OCI-LY3 (cell line): ENCODE data around the gene CD200R1L.

Experiments used
- EZH2phosphoT487 ChIP-seq: fragments of 200-600 bp; shearing (Covaris generic); IDR thresholded peaks from 2 replicates; pipeline ENCODE4 v1.6.1; 2018; ENCODE audit warnings: antibody characterized with exemption, mixed run types, low read depth
- TF ChIP-seq, protein P1 (sequence below): fragments of 200-600, 300-600 bp; sonication (generic); IDR thresholded peaks from 2 replicates; pipeline ENCODE4 v1.5.1; 2014; ENCODE audit warnings: antibody characterized with exemption, low read length, low read depth

DNA sequence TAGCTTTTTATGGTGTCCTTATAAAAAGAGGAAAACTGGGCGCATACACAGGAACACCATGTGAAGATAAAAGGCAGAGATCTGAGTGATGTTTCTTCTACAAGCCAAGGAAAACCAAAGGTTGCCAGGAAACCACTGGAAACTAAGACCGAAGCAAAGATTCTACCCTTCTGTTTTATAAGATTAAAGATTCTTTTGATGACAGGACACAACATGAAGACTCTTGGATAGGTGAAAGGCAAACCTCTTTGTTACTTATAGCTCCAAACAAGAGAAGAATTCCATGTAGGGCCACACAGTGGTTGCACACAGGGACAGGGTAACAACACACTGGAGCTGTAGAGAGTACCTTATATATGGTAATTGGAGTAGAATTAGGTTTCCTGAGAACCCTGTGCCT is at the start of gene CD200R1L:
- TF ChIP-seq, protein P1, sequence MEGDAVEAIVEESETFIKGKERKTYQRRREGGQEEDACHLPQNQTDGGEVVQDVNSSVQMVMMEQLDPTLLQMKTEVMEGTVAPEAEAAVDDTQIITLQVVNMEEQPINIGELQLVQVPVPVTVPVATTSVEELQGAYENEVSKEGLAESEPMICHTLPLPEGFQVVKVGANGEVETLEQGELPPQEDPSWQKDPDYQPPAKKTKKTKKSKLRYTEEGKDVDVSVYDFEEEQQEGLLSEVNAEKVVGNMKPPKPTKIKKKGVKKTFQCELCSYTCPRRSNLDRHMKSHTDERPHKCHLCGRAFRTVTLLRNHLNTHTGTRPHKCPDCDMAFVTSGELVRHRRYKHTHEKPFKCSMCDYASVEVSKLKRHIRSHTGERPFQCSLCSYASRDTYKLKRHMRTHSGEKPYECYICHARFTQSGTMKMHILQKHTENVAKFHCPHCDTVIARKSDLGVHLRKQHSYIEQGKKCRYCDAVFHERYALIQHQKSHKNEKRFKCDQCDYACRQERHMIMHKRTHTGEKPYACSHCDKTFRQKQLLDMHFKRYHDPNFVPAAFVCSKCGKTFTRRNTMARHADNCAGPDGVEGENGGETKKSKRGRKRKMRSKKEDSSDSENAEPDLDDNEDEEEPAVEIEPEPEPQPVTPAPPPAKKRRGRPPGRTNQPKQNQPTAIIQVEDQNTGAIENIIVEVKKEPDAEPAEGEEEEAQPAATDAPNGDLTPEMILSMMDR = no peak
- TF ChIP-seq EZH2phosphoT487 = no peak
